ENCODE measurements around the gene DEDD2.

The DEDD2 gene

GRCh38 chr19:42170715-42171114 is 46.8 kb downstream of the DEDD2 start:
- DNase-seq (ENCODE audit: low read depth) = no peak

- DNase-seq (ENCODE audit: low read depth) = no peak
These were observed 47.7 kb downstream of the DEDD2 start for GRCh38 chr19:42169486-42170413.

GRCh38 chr19:42168206-42168605 is 49.3 kb downstream of the DEDD2 start:
- no peak for DNase-seq (ENCODE audit: low read depth)

- DNase-seq (ENCODE audit: low read depth) = no peak
These were observed 51.2 kb downstream of the DEDD2 start for GRCh38 chr19:42166316-42166715.

GRCh38 chr19:42165146-42165545 is 52.3 kb downstream of the DEDD2 start:
- no peak for DNase-seq (ENCODE audit: low read depth)

- DNase-seq (ENCODE audit: low read depth) = no peak
These were observed 55.7 kb downstream of the DEDD2 start for GRCh38 chr19:42161616-42162263.

GRCh38 chr19:42159942-42160341 is 57.5 kb downstream of the DEDD2 start:
- no peak for DNase-seq (ENCODE audit: low read depth)

GRCh38 chr19:42158926-42159325 is 58.6 kb downstream of the DEDD2 start:
- no peak for DNase-seq (ENCODE audit: low read depth)

- no peak for DNase-seq (ENCODE audit: low read depth)
These were observed 60.9 kb downstream of the DEDD2 start for GRCh38 chr19:42156571-42156970.

GRCh38 chr19:42155796-42156195 is 61.7 kb downstream of the DEDD2 start:
- DNase-seq (ENCODE audit: low read depth) = no peak

- DNase-seq (ENCODE audit: low read depth) = no peak
These were observed 62.8 kb downstream of the DEDD2 start for GRCh38 chr19:42154471-42155323.

- no peak for DNase-seq (ENCODE audit: low read depth)
These were observed 63.6 kb downstream of the DEDD2 start for GRCh38 chr19:42153672-42154433.

GRCh38 chr19:42152910-42153671 is 64.4 kb downstream of the DEDD2 start:
- no peak for DNase-seq (ENCODE audit: low read depth)

GRCh38 chr19:42151782-42152684 is 65.4 kb downstream of the DEDD2 start:
- no peak for DNase-seq (ENCODE audit: low read depth)

- DNase-seq (ENCODE audit: low read depth) = no peak
These were observed 66.5 kb downstream of the DEDD2 start for GRCh38 chr19:42150911-42151361.

GRCh38 chr19:42150364-42150763 is 67.1 kb downstream of the DEDD2 start:
- DNase-seq (ENCODE audit: low read depth) = no peak

- no peak for DNase-seq (ENCODE audit: low read depth)
These were observed 67.9 kb downstream of the DEDD2 start for GRCh38 chr19:42149447-42150202.
